WTC11 (cell line): ENCODE measurements around the gene SFRP2. TPM values are rescaled to one million over a fixed set of nuclear protein-coding genes. Genes with fewer than 3 reads are reported as not detected.
A peak's percentile ranks its signal among the peaks of the same experiment; 100 is the strongest.

Experiments
- ATAC-seq: fragments of 200-7000 bp; cut with Tn5 transposase; 2 replicates; pipeline ENCODE4 v1.10.0; 2021; ENCODE audit warnings: mild to moderate bottlenecking, moderate library complexity
- CTCF ChIA-PET: fragments of 300-600 bp; sonication (Branson Sonifier 250); formaldehyde crosslinking; loops from one replicate; lab custom pipeline; 2021; ENCODE audit warnings: antibody characterized with exemption; lab: Charles Lee
- POLR2A ChIA-PET: fragments of 350-600 bp; sonication (Branson Sonifier 250); formaldehyde crosslinking; loops from one replicate; lab custom pipeline; 2021; ENCODE audit warnings: antibody characterized with exemption; lab: Charles Lee
- DNase-seq: peaks from one replicate; pipeline ENCODE4 v3.0.0; 2021; ENCODE audit warnings: low spot score
- H3K27ac Mint-ChIP-seq: 2 replicates; pipeline ENCODE4 v1.8.0; 2021; ENCODE audit warnings: mixed read lengths
- H3K27me3 Mint-ChIP-seq: 2 replicates; pipeline ENCODE4 v1.8.0; 2021; ENCODE audit warnings: low read depth, mild to moderate bottlenecking, moderate library complexity, mixed read lengths
- H3K36me3 Mint-ChIP-seq: 2 replicates; pipeline ENCODE4 v1.8.0; 2021; ENCODE audit warnings: mixed read lengths
- H3K4me1 Mint-ChIP-seq: 2 replicates; pipeline ENCODE4 v1.8.0; 2022; ENCODE audit warnings: mixed read lengths
- H3K4me3 Mint-ChIP-seq: 2 replicates; pipeline ENCODE4 v1.8.0; 2021; ENCODE audit warnings: mild to moderate bottlenecking, moderate library complexity, mixed read lengths
- H3K9me3 Mint-ChIP-seq: 2 replicates; pipeline ENCODE4 v1.8.0; 2021; ENCODE audit warnings: mixed read lengths
- ARID4B ChIP-seq: sonication (generic); formaldehyde crosslinking; IDR thresholded peaks from 2 replicates; pipeline ENCODE4 v1.8.0; 2023; ENCODE audit warnings: missing genetic modification reagents, mild to moderate bottlenecking, borderline replicate concordance
- CBFB ChIP-seq: sonication (generic); formaldehyde crosslinking; IDR thresholded peaks from 2 replicates; pipeline ENCODE4 v1.8.1; 2022; ENCODE audit warnings: mild to moderate bottlenecking, low read depth, missing genetic modification reagents
- CREB1 ChIP-seq: sonication (generic); formaldehyde crosslinking; IDR thresholded peaks from 2 replicates; pipeline ENCODE4 v1.8.0; 2023; ENCODE audit warnings: mild to moderate bottlenecking, missing genetic modification reagents
- CTCF ChIP-seq: fragments of 200-600 bp; IDR thresholded peaks from 2 replicates; pipeline ENCODE4 v1.8.0; 2022; ENCODE audit warnings: antibody characterized with exemption
- ELF4 ChIP-seq: sonication (generic); formaldehyde crosslinking; IDR thresholded peaks from 2 replicates; pipeline ENCODE4 v1.8.1; 2022; ENCODE audit warnings: low read depth, mild to moderate bottlenecking, moderate library complexity, missing genetic modification reagents
- TCF7 ChIP-seq: sonication (generic); formaldehyde crosslinking; IDR thresholded peaks from 2 replicates; pipeline ENCODE4 v1.8.0; 2022; ENCODE audit warnings: mild to moderate bottlenecking, low read depth, missing genetic modification reagents, moderate library complexity
- TP53 ChIP-seq: sonication (generic); formaldehyde crosslinking; IDR thresholded peaks from 2 replicates; pipeline ENCODE4 v1.8.1; 2023; ENCODE audit warnings: mild to moderate bottlenecking, missing genetic modification reagents
- ZNF232 ChIP-seq: sonication (generic); formaldehyde crosslinking; IDR thresholded peaks from 2 replicates; pipeline ENCODE4 v1.8.0; 2022; ENCODE audit warnings: mild to moderate bottlenecking, missing genetic modification reagents
- ZNF416 ChIP-seq: fragments of 250-450 bp; sonication (Bioruptor Pico); IDR thresholded peaks from 2 replicates; pipeline ENCODE4 v1.9.0; 2021; ENCODE audit warnings: mild to moderate bottlenecking, inconsistent platforms
- total RNA-seq: library from RNA; stranded (reverse); gene quantifications from 3 replicates; pipeline ENCODE4 v1.2.3, GENCODE V29; 2021
- TF ChIP-seq, protein P1 (sequence below): sonication (generic); formaldehyde crosslinking; IDR thresholded peaks from 2 replicates; pipeline ENCODE4 v1.8.1; 2022; ENCODE audit warnings: low read depth, missing genetic modification reagents, borderline replicate concordance
- TF ChIP-seq, protein P2 (sequence below): sonication (generic); formaldehyde crosslinking; IDR thresholded peaks from 2 replicates; pipeline ENCODE4 v1.8.0; 2022; ENCODE audit warnings: mild to moderate bottlenecking, missing genetic modification reagents
- TF ChIP-seq, protein P3 (sequence below): sonication (generic); formaldehyde crosslinking; IDR thresholded peaks from 2 replicates; pipeline ENCODE4 v1.8.1; 2023; ENCODE audit warnings: mild to moderate bottlenecking, moderate library complexity, missing genetic modification reagents

SFRP2 gene
- total RNA-seq, 1 experiment from 2014 or later = 417 TPM

DNA sequence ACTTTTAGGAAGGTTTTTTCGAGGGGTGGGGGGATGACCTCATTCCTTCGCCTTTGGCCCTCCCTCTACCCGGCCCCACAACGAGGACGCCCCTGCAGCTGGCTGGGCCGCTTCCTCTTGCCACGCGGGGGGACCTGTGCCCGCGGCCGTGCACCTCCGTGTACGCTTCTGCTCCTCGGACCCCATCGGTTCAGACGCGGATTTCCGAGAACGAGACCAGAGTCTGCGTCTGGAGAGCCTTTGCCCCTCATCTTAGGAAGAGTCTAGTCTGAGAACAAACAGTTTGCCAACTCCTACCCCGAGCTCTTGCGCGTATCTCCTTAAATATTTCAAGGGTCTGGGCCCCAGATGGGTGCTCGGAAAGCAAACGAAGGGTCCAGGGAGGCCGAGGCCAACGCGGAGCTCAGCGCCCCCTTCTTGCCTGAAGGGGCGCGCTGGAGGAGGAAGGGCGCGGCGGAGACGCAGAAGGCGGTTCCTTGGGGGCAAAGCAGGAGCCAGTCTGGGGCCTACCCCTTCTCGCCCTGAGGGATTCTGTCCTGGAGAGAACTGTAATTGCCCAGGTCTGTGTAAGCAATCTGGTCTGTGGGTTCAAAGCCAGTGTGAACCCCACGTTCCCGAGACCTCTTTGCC, 3.9 kb upstream of the SFRP2 start:
- Mint-ChIP-seq H3K4me3 (peak overlapping the region; percentile 84), H3K27me3 (no peaks in the 10 kb centered on the region; the same call in 1 of the 2 replicates), H3K4me1 (peaks cover 37% of the 10 kb centered on the region)

More for the DNA sequence above, 3.9 kb upstream of the SFRP2 start:
- peak; percentile 66 for DNase-seq
- Mint-ChIP-seq H3K27ac (peak overlapping the region; percentile 78), H3K9me3 (no peaks in the 10 kb centered on the region), H3K36me3 (peaks cover 6% of the 10 kb centered on the region)
- TF ChIP-seq TP53 (CRISPR knock-in tag) (0 out of 2 replicates have a peak, but pooled peaks have one; percentile 0), ARID4B (CRISPR knock-in tag) (no peak), CBFB (no peak), ZNF232 (0 out of 2 replicates have a peak, but pooled peaks have one; percentile 16), TCF7 (no peak), CTCF (peak; percentile 33), ELF4 (CRISPR knock-in tag) (no peak), CREB1 (CRISPR knock-in tag) (0 out of 2 replicates have a peak, but pooled peaks have one; percentile 30), ZNF416 (CRISPR knock-in tag) (0 out of 2 replicates have a peak, but pooled peaks have one; percentile 11)
- TF ChIP-seq, protein P1, sequence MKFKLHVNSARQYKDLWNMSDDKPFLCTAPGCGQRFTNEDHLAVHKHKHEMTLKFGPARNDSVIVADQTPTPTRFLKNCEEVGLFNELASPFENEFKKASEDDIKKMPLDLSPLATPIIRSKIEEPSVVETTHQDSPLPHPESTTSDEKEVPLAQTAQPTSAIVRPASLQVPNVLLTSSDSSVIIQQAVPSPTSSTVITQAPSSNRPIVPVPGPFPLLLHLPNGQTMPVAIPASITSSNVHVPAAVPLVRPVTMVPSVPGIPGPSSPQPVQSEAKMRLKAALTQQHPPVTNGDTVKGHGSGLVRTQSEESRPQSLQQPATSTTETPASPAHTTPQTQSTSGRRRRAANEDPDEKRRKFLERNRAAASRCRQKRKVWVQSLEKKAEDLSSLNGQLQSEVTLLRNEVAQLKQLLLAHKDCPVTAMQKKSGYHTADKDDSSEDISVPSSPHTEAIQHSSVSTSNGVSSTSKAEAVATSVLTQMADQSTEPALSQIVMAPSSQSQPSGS = 0 out of 2 replicates have a peak, but pooled peaks have one; percentile 23
- TF ChIP-seq, protein P2, sequence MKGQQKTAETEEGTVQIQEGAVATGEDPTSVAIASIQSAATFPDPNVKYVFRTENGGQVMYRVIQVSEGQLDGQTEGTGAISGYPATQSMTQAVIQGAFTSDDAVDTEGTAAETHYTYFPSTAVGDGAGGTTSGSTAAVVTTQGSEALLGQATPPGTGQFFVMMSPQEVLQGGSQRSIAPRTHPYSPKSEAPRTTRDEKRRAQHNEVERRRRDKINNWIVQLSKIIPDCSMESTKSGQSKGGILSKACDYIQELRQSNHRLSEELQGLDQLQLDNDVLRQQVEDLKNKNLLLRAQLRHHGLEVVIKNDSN = no peak
- TF ChIP-seq, protein P3, sequence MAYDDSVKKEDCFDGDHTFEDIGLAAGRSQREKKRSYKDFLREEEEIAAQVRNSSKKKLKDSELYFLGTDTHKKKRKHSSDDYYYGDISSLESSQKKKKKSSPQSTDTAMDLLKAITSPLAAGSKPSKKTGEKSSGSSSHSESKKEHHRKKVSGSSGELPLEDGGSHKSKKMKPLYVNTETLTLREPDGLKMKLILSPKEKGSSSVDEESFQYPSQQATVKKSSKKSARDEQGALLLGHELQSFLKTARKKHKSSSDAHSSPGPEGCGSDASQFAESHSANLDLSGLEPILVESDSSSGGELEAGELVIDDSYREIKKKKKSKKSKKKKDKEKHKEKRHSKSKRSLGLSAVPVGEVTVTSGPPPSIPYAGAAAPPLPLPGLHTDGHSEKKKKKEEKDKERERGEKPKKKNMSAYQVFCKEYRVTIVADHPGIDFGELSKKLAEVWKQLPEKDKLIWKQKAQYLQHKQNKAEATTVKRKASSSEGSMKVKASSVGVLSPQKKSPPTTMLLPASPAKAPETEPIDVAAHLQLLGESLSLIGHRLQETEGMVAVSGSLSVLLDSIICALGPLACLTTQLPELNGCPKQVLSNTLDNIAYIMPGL (CRISPR knock-in tag) = 0 out of 2 replicates have a peak, but pooled peaks have one; percentile 24
- peak; percentile 8 for ATAC-seq
- POLR2A ChIA-PET = interaction anchor here (0.5 to 1.5 kb wide), 7 partner anchors 11 to 714 kb away, joined by 3 to 6 read pairs (median 3); no protein-coding TSS in a partner anchor
- CTCF ChIA-PET = interaction anchor here (0.5 to 3.7 kb wide), 28 partner anchors 12 to 552 kb away, joined by 3 to 47 read pairs (median 4); partner anchors contain the start of gene TLR2
